Measurements from ENCODE around the gene PKP1.
"Not testable (repeated sequence)": the region's sequence is repeated elsewhere in the genome, so short reads cannot be mapped to it uniquely, and the experiment has no call there.

PKP1 gene, protein sequence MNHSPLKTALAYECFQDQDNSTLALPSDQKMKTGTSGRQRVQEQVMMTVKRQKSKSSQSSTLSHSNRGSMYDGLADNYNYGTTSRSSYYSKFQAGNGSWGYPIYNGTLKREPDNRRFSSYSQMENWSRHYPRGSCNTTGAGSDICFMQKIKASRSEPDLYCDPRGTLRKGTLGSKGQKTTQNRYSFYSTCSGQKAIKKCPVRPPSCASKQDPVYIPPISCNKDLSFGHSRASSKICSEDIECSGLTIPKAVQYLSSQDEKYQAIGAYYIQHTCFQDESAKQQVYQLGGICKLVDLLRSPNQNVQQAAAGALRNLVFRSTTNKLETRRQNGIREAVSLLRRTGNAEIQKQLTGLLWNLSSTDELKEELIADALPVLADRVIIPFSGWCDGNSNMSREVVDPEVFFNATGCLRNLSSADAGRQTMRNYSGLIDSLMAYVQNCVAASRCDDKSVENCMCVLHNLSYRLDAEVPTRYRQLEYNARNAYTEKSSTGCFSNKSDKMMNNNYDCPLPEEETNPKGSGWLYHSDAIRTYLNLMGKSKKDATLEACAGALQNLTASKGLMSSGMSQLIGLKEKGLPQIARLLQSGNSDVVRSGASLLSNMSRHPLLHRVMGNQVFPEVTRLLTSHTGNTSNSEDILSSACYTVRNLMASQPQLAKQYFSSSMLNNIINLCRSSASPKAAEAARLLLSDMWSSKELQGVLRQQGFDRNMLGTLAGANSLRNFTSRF

DNA sequence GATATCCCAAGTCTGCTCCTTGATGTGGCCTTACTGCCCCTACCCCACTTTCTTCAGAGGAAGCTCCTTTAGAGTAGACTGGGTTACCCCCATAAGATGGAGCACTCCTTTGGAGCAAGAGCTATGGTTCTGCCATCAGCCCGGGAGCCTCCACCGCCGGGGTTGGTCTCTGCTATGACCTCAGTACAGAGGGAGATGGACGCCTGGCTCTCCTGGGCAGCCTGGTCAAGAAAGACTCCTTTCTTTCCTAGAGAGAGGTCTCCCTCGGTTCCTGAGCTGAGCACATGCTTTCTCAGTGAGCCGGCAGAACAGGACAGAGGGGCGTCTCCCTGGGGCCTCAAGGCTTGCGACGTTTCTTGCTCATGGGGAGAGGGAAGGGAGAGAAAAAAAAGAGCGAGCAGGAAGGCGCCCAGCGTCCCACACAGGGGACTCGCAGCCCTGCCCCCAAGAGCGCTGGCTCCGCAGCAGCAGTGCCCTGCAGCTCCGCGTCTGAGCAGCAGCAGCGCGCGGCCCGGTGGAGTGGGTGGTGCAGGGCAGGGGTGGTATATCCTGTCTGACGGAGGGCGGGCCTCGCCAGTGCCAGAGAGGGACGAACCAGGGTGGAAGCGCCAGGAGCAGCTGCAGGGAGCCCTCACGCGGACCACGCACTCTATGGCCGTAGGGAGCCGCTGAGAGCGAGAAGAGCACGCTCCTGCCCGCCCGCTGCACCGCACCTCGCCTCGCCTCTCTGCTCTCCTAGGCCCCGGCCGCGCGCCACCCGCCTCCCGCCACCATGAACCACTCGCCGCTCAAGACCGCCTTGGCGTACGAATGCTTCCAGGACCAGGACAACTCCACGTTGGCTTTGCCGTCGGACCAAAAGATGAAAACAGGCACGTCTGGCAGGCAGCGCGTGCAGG lies at the start of gene PKP1:
PKP1 (plus strand) TSS at position 576 of the 899 bp plus-strand sequence; CDS start at position 773, 197 bp downstream.
- Mint-ChIP-seq H3K4me1 (peaks cover 6% of the 10 kb centered on the region), H3K36me3 (ENCODE audit: insufficient read depth) (no peaks in the 10 kb centered on the region), H3K27me3 (peaks cover 93% of the 10 kb centered on the region), H3K27ac (ENCODE audit: low read depth) (no peak within 1 kb of the TSS), H3K9me3 (no peaks in the 10 kb centered on the region), H3K4me3 (peak within 1 kb of the TSS; percentile 28)
- DNase-seq (ENCODE audit: low spot score in 2 of 2): no peak
- ATAC-seq (replicated peaks; ENCODE audit: extremely low read depth, poor library complexity, severe bottlenecking): no peak

DNA sequence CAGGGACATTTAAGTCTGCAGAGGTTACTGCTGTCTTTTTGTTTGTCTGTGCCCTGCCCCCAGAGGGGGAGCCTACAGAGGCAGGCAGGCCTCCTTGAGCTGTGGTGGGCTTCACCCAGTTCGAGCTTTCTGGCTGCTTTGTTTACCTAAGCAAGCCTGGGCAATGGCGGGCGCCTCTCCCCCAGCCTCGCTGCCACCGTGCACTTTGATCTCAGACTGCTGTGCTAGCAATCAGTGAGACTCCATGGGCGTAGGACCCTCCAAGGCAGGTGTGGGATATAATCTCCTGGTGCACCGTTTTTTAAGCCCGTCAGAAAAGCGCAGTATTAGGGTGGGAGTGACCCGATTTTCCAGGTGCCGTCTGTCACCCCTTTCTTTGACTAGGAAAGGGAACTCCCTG lies 43.7 kb upstream of the PKP1 start:
- H3K4me3 Mint-ChIP-seq; DNase-seq (ENCODE audit: low spot score in 2 of 2); H3K4me1 Mint-ChIP-seq; H3K27ac Mint-ChIP-seq (ENCODE audit: low read depth); H3K36me3 Mint-ChIP-seq (ENCODE audit: insufficient read depth); H3K9me3 Mint-ChIP-seq; ATAC-seq (replicated peaks; ENCODE audit: extremely low read depth, poor library complexity, severe bottlenecking): not testable (repeated sequence)
- peaks cover 68% of the 10 kb centered on the region for H3K27me3 Mint-ChIP-seq

DNA sequence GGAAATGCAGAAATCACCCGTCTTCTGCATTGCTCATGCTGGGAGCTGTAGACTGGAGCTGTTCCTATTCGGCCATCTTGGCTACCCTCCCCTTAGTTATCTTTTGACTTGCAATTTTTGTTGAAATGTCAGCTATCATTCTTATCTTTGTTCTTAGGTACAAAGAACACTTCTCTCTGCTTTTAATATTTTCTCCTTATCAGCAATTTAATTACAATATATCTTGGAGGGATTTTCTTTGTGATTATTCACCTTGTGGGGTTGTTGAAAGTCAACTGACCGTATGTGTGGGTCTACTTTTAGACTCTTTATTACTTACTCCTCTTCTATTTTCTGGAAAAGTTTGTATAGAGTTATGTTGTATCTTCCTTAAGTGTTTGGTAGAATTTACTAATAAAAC lies 43.1 kb upstream of the PKP1 start:
- peaks cover 74% of the 10 kb centered on the region for H3K27me3 Mint-ChIP-seq
- no peak overlapping the region for H3K4me3 Mint-ChIP-seq
- H3K9me3 Mint-ChIP-seq: no peaks in the 10 kb centered on the region
- H3K27ac Mint-ChIP-seq (ENCODE audit: low read depth): no peak overlapping the region
- no peaks in the 10 kb centered on the region for H3K4me1 Mint-ChIP-seq
- DNase-seq (ENCODE audit: low spot score in 2 of 2) (no peak), ATAC-seq (replicated peaks; ENCODE audit: extremely low read depth, poor library complexity, severe bottlenecking) (no peak)
- no peaks in the 10 kb centered on the region for H3K36me3 Mint-ChIP-seq (ENCODE audit: insufficient read depth)

DNA sequence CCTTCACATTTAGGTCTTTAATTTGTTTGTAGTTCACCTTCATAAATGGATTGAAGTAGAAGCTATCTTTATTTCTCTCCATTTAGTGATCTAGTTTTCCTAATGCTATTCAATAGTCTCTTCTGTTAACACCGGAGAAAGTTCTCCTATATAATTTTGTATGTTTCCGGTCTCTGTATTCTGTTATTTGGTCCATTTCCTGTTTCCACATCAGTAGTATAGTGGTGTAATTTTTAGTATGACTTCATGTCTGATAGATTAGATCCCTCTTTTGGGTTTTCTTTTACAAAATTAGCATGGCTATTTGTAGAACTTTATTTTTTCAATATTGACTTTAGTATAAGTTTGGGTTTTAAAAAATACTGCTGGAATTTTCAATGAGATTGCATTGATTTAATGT lies 41.6 kb upstream of the PKP1 start:
- ATAC-seq (replicated peaks; ENCODE audit: extremely low read depth, poor library complexity, severe bottlenecking) (no peak), DNase-seq (ENCODE audit: low spot score in 2 of 2) (no peak)
- H3K4me3 Mint-ChIP-seq: no peak overlapping the region
- no peaks in the 10 kb centered on the region for H3K9me3 Mint-ChIP-seq
- no peaks in the 10 kb centered on the region for H3K36me3 Mint-ChIP-seq (ENCODE audit: insufficient read depth)
- no peak overlapping the region for H3K27ac Mint-ChIP-seq (ENCODE audit: low read depth)
- H3K4me1 Mint-ChIP-seq: no peaks in the 10 kb centered on the region
- peaks cover 89% of the 10 kb centered on the region for H3K27me3 Mint-ChIP-seq

DNA sequence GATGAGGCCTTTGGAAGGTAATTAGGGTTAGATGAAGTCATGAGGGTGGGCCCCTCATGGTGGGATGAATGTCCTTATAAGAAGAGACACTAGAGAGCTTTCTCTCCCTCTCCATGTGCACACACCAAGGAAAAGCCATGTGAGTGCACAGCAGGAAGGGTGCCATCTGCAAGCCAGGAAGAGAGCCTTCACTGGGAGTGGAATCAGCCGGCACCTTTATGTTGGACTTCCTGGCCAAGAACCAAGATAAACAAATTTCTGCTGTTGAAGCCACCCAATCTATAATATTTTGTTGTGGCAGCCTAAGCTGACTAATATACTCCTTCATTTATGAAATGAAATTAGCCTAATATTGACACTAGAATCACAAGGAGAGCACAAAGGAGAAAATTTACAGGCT lies 38.2 kb upstream of the PKP1 start:
- Mint-ChIP-seq H3K27ac (ENCODE audit: low read depth) (no peak overlapping the region), H3K9me3 (no peaks in the 10 kb centered on the region), H3K4me1 (no peaks in the 10 kb centered on the region), H3K4me3 (no peak overlapping the region), H3K27me3 (peaks cover 66% of the 10 kb centered on the region), H3K36me3 (ENCODE audit: insufficient read depth) (no peaks in the 10 kb centered on the region)
- ATAC-seq (replicated peaks; ENCODE audit: extremely low read depth, poor library complexity, severe bottlenecking): no peak
- no peak for DNase-seq (ENCODE audit: low spot score in 2 of 2)

DNA sequence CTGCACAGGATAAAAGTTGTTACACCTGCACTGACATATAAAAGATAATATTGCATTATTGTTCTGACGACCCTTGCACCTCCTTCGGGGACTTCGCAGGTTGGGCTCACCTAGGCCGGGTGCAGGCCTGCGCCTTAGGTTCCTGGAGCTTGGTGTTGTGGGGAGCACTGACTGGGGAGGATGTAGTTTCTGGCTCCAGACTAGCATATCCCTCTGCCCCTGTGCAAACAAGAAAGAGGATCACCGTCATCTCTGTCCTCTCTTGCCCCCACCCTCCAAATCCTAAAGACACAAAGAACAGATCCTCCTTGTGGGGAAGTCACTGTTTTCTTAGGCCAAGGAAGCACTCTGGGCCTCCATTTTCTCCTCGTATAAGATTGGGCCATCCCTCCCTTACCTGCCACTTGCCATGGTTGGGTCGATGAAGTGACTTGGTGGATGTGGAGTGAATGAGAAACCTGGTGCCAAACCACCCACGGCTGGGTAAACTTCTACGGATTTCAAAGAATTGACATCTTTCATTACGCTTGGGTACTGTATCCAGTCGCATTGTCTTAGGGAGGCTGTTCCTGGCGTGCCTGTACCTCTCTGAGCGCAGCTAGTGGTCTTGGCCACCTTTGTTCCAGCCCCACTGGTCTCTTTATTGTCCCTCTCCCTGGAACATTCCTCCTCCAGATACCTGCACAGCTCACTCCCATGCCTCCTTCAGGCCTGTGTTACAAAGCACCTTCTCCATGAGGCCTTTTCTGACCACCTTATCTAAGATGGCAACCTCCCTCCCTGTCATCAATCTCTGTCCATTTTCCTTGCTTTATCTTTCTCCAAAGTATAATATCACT lies 34.4 kb upstream of the PKP1 start:
- Mint-ChIP-seq H3K27me3 (peaks cover 50% of the 10 kb centered on the region), H3K9me3 (no peaks in the 10 kb centered on the region), H3K4me3 (no peak overlapping the region), H3K36me3 (ENCODE audit: insufficient read depth) (no peaks in the 10 kb centered on the region), H3K4me1 (no peaks in the 10 kb centered on the region), H3K27ac (ENCODE audit: low read depth) (no peak overlapping the region)
- ATAC-seq (replicated peaks; ENCODE audit: extremely low read depth, poor library complexity, severe bottlenecking) (no peak), DNase-seq (ENCODE audit: low spot score in 2 of 2) (no peak)

DNA sequence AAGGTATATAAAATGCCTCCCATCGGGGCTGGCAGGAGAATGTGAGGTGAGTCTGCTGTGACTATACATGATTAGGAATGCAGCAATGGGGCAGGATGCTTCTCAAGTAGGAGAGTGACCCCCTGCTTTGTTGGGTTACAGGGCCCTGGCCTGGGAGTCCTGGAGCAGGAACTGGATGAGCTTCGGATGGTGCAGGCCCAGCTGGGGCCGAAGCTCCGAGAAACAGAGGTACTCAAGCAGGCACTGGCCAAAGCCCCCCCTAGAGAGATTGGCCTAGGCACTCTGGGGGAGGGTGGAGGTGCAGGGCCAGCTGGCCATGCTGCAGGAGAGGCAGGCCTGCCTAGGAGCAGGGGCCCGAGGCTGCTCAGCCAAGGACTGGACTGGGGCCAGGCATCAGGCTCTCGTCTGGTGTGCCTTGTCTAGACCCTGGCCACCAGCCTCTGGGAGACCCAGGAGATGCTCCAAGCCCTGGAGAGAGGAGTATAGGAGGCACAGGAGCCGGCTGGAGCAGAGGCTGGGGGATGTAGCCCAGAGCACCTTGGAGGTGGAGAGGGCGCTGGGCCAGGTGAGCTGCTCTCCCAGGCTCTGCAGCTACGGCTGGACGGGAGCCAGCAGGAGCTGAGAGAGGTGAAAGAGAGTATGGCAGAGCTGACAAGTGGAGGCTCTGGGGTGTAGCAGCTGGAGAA lies 32.8 kb upstream of the PKP1 start:
- Mint-ChIP-seq H3K4me1 (no peaks in the 10 kb centered on the region), H3K9me3 (no peaks in the 10 kb centered on the region), H3K27ac (ENCODE audit: low read depth) (no peak overlapping the region), H3K4me3 (no peak overlapping the region), H3K27me3 (peaks cover 35% of the 10 kb centered on the region), H3K36me3 (ENCODE audit: insufficient read depth) (no peaks in the 10 kb centered on the region)
- ATAC-seq (replicated peaks; ENCODE audit: extremely low read depth, poor library complexity, severe bottlenecking) (no peak), DNase-seq (ENCODE audit: low spot score in 2 of 2) (no peak)

DNA sequence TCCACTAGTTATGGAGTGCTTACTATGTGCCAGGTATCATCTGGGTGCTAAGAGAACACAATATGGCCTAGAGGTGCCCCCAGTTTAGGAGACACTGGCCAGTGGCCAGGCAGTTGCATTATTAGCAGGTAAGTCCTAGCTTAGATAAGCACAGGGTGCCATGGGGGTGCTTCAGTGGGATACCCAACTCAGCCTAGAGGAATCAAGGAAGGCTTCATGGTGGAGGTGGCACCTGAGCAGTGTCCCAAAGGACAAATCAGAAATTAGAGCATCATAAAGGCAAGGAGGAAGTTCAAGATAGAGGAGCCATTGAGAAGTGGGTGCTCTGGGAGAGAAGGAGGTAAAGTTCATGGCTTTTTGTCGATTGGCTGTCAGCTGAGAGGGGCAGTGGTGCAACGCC lies 31.9 kb upstream of the PKP1 start:
- DNase-seq (ENCODE audit: low spot score in 2 of 2) (no peak), ATAC-seq (replicated peaks; ENCODE audit: extremely low read depth, poor library complexity, severe bottlenecking) (no peak)
- H3K27ac Mint-ChIP-seq (ENCODE audit: low read depth): no peak overlapping the region
- H3K4me3 Mint-ChIP-seq: no peak overlapping the region
- no peaks in the 10 kb centered on the region for H3K36me3 Mint-ChIP-seq (ENCODE audit: insufficient read depth)
- peaks cover 25% of the 10 kb centered on the region for H3K27me3 Mint-ChIP-seq
- H3K4me1 Mint-ChIP-seq: no peaks in the 10 kb centered on the region
- H3K9me3 Mint-ChIP-seq: no peaks in the 10 kb centered on the region

DNA sequence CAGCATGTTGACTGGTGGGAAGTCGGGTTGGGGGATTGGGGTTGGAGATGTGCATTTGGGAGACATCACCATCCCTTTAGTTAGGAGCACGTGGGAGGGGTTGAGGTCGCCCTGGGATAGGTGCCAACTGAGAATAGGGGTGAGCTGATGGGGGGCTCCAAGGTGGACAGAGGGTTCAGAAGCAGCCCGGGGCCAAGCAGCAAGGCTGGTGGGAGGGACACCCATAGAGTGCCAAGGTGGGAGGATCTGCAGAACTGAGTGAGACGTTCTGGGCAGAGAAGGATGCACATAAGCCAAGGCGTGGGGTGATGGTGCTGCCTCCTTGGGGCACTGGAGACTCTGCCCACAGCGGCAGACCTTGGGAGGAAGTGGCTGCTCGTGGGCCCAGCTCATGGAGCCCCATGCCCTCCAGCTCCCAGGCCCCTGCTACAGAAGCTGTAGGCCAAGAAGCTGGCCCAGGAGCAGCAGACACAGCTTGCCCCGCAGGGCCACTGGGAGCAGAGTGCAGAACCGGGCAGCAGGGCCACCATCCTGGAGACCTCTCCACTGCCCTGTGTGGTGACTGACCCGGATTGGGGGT lies 31.4 kb upstream of the PKP1 start:
- Mint-ChIP-seq H3K27ac (ENCODE audit: low read depth) (no peak overlapping the region), H3K4me3 (no peak overlapping the region), H3K36me3 (ENCODE audit: insufficient read depth) (no peaks in the 10 kb centered on the region), H3K27me3 (peaks cover 20% of the 10 kb centered on the region), H3K9me3 (no peaks in the 10 kb centered on the region), H3K4me1 (no peaks in the 10 kb centered on the region)
- DNase-seq (ENCODE audit: low spot score in 2 of 2): no peak
- no peak for ATAC-seq (replicated peaks; ENCODE audit: extremely low read depth, poor library complexity, severe bottlenecking)

DNA sequence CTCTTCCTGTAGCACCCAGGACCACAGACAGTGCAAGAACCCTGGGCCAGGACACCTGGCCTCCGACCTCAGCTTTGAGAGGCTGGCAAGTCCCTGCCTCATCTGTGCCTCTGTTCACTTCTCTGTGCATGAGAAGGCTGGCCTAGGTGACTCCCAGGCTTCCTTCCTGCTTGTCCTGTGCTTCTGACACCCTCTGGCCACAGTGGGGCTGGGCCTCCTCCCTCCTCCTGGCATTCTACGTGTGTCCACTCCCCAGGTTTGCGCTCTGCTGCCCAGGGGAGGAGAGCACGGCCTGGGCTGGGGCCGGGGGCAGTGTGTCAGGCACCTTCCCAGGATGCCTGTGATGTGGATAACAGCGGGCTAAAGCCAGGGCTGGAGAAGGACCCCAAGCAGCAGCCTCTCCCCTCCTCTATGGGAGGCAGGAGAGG lies 30.3 kb upstream of the PKP1 start:
- Mint-ChIP-seq H3K36me3 (ENCODE audit: insufficient read depth) (no peaks in the 10 kb centered on the region), H3K4me1 (no peaks in the 10 kb centered on the region), H3K9me3 (no peaks in the 10 kb centered on the region), H3K27ac (ENCODE audit: low read depth) (no peak overlapping the region), H3K27me3 (peaks cover 20% of the 10 kb centered on the region), H3K4me3 (no peak overlapping the region)
- DNase-seq (ENCODE audit: low spot score in 2 of 2): no peak
- ATAC-seq (replicated peaks; ENCODE audit: extremely low read depth, poor library complexity, severe bottlenecking): no peak

DNA sequence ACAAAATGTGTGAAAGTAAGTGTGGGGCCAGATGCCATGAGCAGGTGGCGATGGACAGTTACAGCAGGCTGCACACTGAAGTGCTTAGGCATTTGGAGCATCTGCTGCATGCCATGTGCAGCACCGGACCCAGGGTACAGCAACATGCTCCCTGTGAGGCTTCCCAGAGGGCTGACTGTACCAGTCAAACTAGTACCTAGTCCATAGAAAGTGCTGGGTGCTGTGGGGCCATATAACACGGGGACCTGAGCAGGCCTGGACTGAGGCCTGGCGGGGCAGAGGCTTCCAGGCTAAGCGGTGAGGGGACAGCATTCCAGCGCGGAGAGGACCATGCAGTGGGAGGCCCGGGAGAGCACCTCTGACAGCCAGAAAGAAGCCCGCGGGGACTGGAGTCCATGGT lies 29.9 kb upstream of the PKP1 start:
- ATAC-seq (replicated peaks; ENCODE audit: extremely low read depth, poor library complexity, severe bottlenecking) (no peak), DNase-seq (ENCODE audit: low spot score in 2 of 2) (no peak)
- H3K4me3 Mint-ChIP-seq: no peak overlapping the region
- no peaks in the 10 kb centered on the region for H3K36me3 Mint-ChIP-seq (ENCODE audit: insufficient read depth)
- H3K4me1 Mint-ChIP-seq: no peaks in the 10 kb centered on the region
- H3K27me3 Mint-ChIP-seq: peaks cover 20% of the 10 kb centered on the region
- H3K9me3 Mint-ChIP-seq: no peaks in the 10 kb centered on the region
- H3K27ac Mint-ChIP-seq (ENCODE audit: low read depth): no peak overlapping the region

Data from central memory CD8-positive, alpha-beta T cell (primary cell).